NCI-H446 treated with DMSO at 0.1 percent for 48 hours (cell line): ENCODE results near the gene TIAM2.

Experiments used
- DNase-seq: peaks from one replicate; lab custom pipeline; 2025; lab: John Stamatoyannopoulos, UW

TIAM2 gene

GRCh38 chr6:155290491-155290890, 295.4 kb downstream of the TIAM2 start:
- DNase-seq: no peak

GRCh38 chr6:155291291-155291690, 296.2 kb downstream of the TIAM2 start:
- DNase-seq: no peak

DNA sequence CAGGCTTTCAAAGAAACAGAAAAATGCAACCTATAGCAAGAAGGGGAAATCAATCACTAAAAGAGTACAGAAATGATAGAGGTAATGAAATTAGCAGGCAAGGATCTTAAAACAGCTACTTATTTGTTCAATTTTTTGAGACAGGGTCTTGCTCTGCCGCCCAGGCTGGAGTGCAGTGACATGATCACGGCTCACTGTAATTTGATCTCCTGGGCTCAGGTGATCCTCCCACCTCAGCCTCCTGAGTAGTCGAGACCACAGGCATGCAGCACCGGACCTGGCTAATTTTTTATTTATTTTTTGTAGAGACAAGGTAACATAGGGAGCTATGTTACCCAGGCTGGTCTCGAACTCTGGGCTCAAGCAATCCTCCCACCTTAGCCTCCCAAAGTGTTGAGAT, 297.6 kb downstream of the TIAM2 start:
- DNase-seq: no peak

DNA sequence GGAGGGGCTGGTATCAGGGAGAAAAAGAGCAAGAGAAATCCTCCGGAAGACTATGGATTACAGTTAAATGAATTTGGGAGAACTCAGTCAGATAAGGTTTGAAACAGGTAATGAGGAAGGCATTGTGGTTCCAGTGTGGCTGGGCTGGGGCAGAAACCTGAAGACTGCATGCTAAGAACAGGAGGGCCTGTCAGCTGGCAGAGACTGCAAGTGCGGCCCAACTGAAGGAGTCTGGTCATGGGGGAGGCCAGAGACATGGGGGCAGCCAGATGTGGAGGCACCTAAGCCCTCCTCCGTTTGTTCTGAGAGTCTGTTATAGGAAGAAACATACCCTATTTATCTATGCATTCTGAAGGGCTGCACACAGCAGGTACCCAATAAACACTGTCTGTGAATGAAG, 302.6 kb downstream of the TIAM2 start:
- no peak for DNase-seq

GRCh38 chr6:155301867-155302266, 306.8 kb downstream of the TIAM2 start:
- no peak for DNase-seq

DNA sequence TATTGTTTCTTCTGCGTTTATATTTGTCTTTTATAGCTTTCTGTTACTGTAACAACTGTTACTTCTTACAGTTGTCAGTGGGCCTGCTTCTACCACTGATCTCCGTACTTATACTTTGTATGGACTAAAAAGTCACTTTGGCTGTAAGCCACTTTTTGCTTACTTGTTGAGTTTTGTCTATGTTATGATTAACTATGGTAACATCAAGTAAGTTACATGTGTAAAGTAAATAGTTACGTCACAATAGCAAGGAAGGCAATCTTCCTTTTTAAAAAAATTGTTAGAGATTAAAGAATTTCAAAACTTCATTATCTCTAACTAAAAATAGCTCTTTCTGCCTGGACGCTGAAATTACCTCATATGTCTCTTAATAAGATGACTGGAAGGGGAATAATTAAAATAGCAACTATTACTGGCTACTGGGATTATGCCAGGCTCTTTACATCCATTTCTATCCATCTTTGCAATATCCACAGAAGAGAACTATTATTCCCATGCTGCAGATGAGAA, 308.3 kb downstream of the TIAM2 start:
- DNase-seq: no peak

DNA sequence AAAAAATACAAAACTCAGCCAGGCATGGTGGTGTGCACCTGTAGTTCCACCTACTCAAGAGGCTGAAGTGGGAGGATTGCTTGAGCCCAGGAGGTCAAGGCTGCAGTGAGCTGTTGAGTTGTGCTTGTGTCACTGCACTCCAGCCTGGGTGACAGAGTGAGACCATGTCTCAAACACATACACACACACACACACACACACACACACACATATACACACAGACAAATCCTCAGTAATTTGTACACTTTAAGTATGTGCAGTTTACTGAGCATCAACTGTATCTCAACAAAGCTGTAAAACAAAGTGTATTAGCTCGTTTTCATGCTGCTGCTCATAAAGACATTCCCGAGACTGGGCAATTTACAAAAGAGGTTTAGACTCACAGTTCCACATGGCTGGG, 311.8 kb downstream of the TIAM2 start:
- no peak for DNase-seq
